ENCODE measurements around the gene ASTN2.

GRCh38 chr9:116700279-116700678 is 714.6 kb downstream of the ASTN2 start:
- no peak for TF ChIP-seq EZH2 (optimal IDR thresholded peaks at IDR 0.05; ENCODE audit: low read depth, low read length)
- TF ChIP-seq CTCF (IDR thresholded peaks at IDR 0.05; ENCODE audit: low read length), result no peak
- TF ChIP-seq EZH2phosphoT487 (IDR thresholded peaks at IDR 0.05; ENCODE audit: low read length), result no peak

Data from MM.1S (cell line).